Effector memory CD8-positive, alpha-beta T cell (primary cell): ENCODE data around the gene SRGAP2B.
"Not testable (repeated sequence)": the region's sequence is repeated elsewhere in the genome, so short reads cannot be mapped to it uniquely, and the experiment has no call there.

Experiments
- ATAC-seq: fragments of 150-1000 bp; cut with Tn5 transposase; replicated peaks from 2 replicates; pipeline ENCODE4 v1.10.0; 2021; ENCODE audit warnings: mild to moderate bottlenecking, moderate library complexity
- DNase-seq, 3 experiments: peaks; one replicate each; pipeline ENCODE4 v3.0.0; 2021
- H3K27ac Mint-ChIP-seq, 2 donors: one replicate each; pipeline ENCODE4 v1.8.0; 2022; ENCODE audit warnings: mild to moderate bottlenecking in 2 of 2, mixed read lengths in 2 of 2, moderate library complexity in 2 of 2
- H3K27me3 Mint-ChIP-seq, 2 donors: one replicate each; pipeline ENCODE4 v1.8.0; 2022; ENCODE audit warnings: mixed read lengths in 2 of 2
- H3K36me3 Mint-ChIP-seq: one replicate; pipeline ENCODE4 v1.8.0; 2022; ENCODE audit warnings: mild to moderate bottlenecking, moderate library complexity, mixed read lengths; ENCODE audit not compliant: insufficient read depth
- H3K4me1 Mint-ChIP-seq, 2 donors: one replicate each; pipeline ENCODE4 v1.8.0; 2022; ENCODE audit warnings: low read depth in 2 of 2, mixed read lengths in 2 of 2
- H3K4me3 Mint-ChIP-seq, 2 donors: one replicate each; pipeline ENCODE4 v1.8.0; 2022; ENCODE audit warnings: mild to moderate bottlenecking in 2 of 2, mixed read lengths in 2 of 2, moderate library complexity in 2 of 2
- H3K9me3 Mint-ChIP-seq, 2 donors: one replicate each; pipeline ENCODE4 v1.8.0; 2022; ENCODE audit warnings: mixed read lengths in 2 of 2

The SRGAP2B gene

GRCh38 chr1:145010580-145010979 is 84.5 kb downstream of the SRGAP2B start:
- not testable (repeated sequence) for H3K4me1 Mint-ChIP-seq, DNase-seq, H3K27me3 Mint-ChIP-seq, H3K36me3 Mint-ChIP-seq, H3K9me3 Mint-ChIP-seq, ATAC-seq, H3K27ac Mint-ChIP-seq
- H3K4me3 Mint-ChIP-seq, result peak overlapping the region in 1 of 2 donors; percentile 27

- not testable (repeated sequence) for DNase-seq, H3K36me3 Mint-ChIP-seq, H3K9me3 Mint-ChIP-seq, H3K27me3 Mint-ChIP-seq, H3K27ac Mint-ChIP-seq, H3K4me1 Mint-ChIP-seq
- ATAC-seq, result peak; percentile 74
- peak overlapping the region in 1 of 2 donors; percentile 61 for H3K4me3 Mint-ChIP-seq
These were observed 85.2 kb downstream of the SRGAP2B start for GRCh38 chr1:145009928-145010327.

GRCh38 chr1:145008388-145008787 is 86.7 kb downstream of the SRGAP2B start:
- DNase-seq, H3K4me3 Mint-ChIP-seq, H3K27ac Mint-ChIP-seq, H3K4me1 Mint-ChIP-seq, H3K27me3 Mint-ChIP-seq, H3K36me3 Mint-ChIP-seq, H3K9me3 Mint-ChIP-seq: not testable (repeated sequence)
- ATAC-seq, result peak; percentile 51

- H3K9me3 Mint-ChIP-seq, DNase-seq, H3K36me3 Mint-ChIP-seq, H3K4me1 Mint-ChIP-seq, H3K4me3 Mint-ChIP-seq, H3K27me3 Mint-ChIP-seq, H3K27ac Mint-ChIP-seq, ATAC-seq: not testable (repeated sequence)
These were observed 90.0 kb downstream of the SRGAP2B start for GRCh38 chr1:145005142-145005541.

- not testable (repeated sequence) for H3K4me1 Mint-ChIP-seq, H3K9me3 Mint-ChIP-seq, H3K27ac Mint-ChIP-seq, H3K4me3 Mint-ChIP-seq, H3K27me3 Mint-ChIP-seq, H3K36me3 Mint-ChIP-seq, DNase-seq, ATAC-seq
These were observed 93.7 kb downstream of the SRGAP2B start for GRCh38 chr1:145001381-145001780.

- not testable (repeated sequence) for H3K27me3 Mint-ChIP-seq, H3K4me1 Mint-ChIP-seq, H3K27ac Mint-ChIP-seq, ATAC-seq, H3K9me3 Mint-ChIP-seq, H3K4me3 Mint-ChIP-seq, H3K36me3 Mint-ChIP-seq, DNase-seq
These were observed 94.3 kb downstream of the SRGAP2B start for GRCh38 chr1:145000743-145001326.

GRCh38 chr1:145000074-145000742 is 94.9 kb downstream of the SRGAP2B start:
- ATAC-seq, H3K4me3 Mint-ChIP-seq, H3K27me3 Mint-ChIP-seq: not testable (repeated sequence)

GRCh38 chr1:144998981-144999273 is 96.2 kb downstream of the SRGAP2B start:
- H3K4me3 Mint-ChIP-seq, ATAC-seq, DNase-seq, H3K27me3 Mint-ChIP-seq, H3K27ac Mint-ChIP-seq, H3K4me1 Mint-ChIP-seq, H3K36me3 Mint-ChIP-seq, H3K9me3 Mint-ChIP-seq: not testable (repeated sequence)

More at GRCh38 chr1:145000074-145000742, 94.9 kb downstream of the SRGAP2B start:
- not testable (repeated sequence) for H3K36me3 Mint-ChIP-seq, H3K9me3 Mint-ChIP-seq, H3K4me1 Mint-ChIP-seq, H3K27ac Mint-ChIP-seq, DNase-seq

GRCh38 chr1:144998134-144998980 is 96.8 kb downstream of the SRGAP2B start:
- ATAC-seq, H3K9me3 Mint-ChIP-seq, H3K4me3 Mint-ChIP-seq, H3K27ac Mint-ChIP-seq, H3K36me3 Mint-ChIP-seq, H3K27me3 Mint-ChIP-seq, DNase-seq, H3K4me1 Mint-ChIP-seq: not testable (repeated sequence)

- H3K36me3 Mint-ChIP-seq, DNase-seq, H3K9me3 Mint-ChIP-seq, H3K4me3 Mint-ChIP-seq, H3K27me3 Mint-ChIP-seq, ATAC-seq, H3K4me1 Mint-ChIP-seq, H3K27ac Mint-ChIP-seq: not testable (repeated sequence)
These were observed 99.2 kb downstream of the SRGAP2B start for GRCh38 chr1:144995833-144996410.

- not testable (repeated sequence) for H3K9me3 Mint-ChIP-seq, ATAC-seq, H3K4me1 Mint-ChIP-seq, H3K27me3 Mint-ChIP-seq, H3K27ac Mint-ChIP-seq, H3K4me3 Mint-ChIP-seq, H3K36me3 Mint-ChIP-seq, DNase-seq
These were observed 102.2 kb downstream of the SRGAP2B start for GRCh38 chr1:144992915-144993314.

GRCh38 chr1:144990611-144991010 is 104.5 kb downstream of the SRGAP2B start:
- not testable (repeated sequence) for H3K9me3 Mint-ChIP-seq, H3K4me1 Mint-ChIP-seq, H3K27me3 Mint-ChIP-seq, H3K27ac Mint-ChIP-seq, DNase-seq, H3K36me3 Mint-ChIP-seq, H3K4me3 Mint-ChIP-seq, ATAC-seq

GRCh38 chr1:144987131-144987530 is 108.0 kb downstream of the SRGAP2B start:
- H3K27ac Mint-ChIP-seq, DNase-seq, H3K9me3 Mint-ChIP-seq, H3K4me1 Mint-ChIP-seq, H3K4me3 Mint-ChIP-seq, H3K27me3 Mint-ChIP-seq, H3K36me3 Mint-ChIP-seq, ATAC-seq: not testable (repeated sequence)
